AG10803 (cell line): ENCODE measurements around the gene RPE.

Experiments used
- DNase-seq: peaks from one replicate; pipeline ENCODE4 v3.0.0; 2010; ENCODE audit warnings: low read depth
- H3K4me3 ChIP-seq: 2 replicates; pipeline ENCODE4 v1.5.1; 2011; ENCODE audit warnings: mild to moderate bottlenecking, low read length, control low read depth
- CTCF ChIP-seq: conservative IDR thresholded peaks from 2 replicates; pipeline ENCODE4 v1.5.1; 2011; ENCODE audit warnings: mild to moderate bottlenecking, low read length, control low read depth, inconsistent platforms

The RPE gene

DNA sequence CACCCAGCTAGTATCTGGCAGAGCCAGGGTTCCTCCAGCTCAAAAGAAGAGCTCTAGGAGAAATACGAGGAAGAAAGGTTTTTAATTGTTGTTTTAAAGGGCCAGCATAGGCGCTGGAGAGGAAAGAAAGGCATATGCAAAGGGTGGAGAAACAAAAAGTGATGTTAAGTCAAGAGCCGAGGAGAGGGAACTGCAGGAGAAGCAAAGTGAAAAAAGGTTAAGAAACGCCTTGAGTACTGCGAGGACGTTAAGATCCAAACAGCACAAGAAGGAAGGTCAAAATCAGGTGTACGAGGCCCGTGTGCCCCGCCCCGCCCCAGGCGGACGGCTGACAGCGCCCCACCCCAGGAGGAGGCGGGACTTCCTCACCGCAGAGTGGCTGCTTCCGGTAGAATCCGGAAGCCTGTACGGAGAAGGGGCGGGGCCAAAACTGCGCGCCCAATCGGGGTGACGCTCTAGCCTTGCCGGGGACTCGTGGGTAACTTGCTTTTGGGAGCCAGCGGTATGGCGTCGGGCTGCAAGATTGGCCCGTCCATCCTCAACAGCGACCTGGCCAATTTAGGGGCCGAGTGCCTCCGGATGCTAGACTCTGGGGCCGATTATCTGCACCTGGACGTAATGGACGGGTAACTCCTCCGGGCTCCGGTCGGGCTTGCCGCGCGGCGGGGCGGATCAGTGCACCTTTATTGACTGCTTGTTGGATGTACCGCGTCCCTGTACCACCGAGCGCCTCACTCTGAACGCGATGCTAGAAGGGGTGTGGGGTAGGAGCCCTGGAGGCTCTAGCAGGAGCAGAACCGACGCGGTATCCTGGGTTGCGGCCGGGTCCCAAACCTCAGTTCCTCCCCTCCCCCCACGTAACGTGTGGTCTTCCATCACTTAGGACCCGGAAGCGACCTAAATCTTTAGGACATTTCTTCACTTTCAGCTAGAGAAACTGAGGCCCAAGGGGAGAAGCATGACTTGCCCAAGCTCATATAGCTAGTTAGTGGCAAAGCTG lies at the start of gene RPE:
RPE (plus strand) TSS at position 481 of the 1,000 bp plus-strand sequence; CDS start at position 505, 24 bp downstream.
- DNase-seq: peak; percentile 93
- no peak for TF ChIP-seq CTCF
- peak within 1 kb of the TSS; percentile 99 for H3K4me3 ChIP-seq

GRCh38 chr2:209956271-209956670 lies 46.2 kb upstream of the RPE start:
- DNase-seq: no peak
- H3K4me3 ChIP-seq: no peak overlapping the region
- TF ChIP-seq CTCF: no peak

- no peak for TF ChIP-seq CTCF
- DNase-seq: no peak
- H3K4me3 ChIP-seq: no peak overlapping the region
Observed at GRCh38 chr2:209958016-209958415, 44.4 kb upstream of the RPE start.

DNA sequence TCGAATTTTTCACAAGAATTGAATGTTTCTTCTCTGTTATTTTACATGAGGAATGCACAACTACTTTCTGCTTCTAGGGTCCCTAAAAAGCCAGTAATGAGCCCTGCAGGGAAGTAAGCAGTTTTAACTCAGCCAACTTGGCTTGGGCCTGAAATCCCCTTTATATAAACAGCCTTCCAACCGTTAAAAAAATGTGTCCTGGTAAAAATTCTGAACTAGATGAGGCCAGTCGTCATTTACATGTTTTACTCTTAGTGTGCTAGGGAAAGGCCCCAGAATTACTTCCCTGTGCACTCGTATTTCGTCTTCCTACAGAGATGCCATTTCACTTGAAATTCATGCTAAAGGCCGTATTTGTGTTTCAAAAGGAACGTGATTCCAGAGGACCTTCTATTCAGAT lies 42.4 kb upstream of the RPE start:
- DNase-seq: no peak

DNA sequence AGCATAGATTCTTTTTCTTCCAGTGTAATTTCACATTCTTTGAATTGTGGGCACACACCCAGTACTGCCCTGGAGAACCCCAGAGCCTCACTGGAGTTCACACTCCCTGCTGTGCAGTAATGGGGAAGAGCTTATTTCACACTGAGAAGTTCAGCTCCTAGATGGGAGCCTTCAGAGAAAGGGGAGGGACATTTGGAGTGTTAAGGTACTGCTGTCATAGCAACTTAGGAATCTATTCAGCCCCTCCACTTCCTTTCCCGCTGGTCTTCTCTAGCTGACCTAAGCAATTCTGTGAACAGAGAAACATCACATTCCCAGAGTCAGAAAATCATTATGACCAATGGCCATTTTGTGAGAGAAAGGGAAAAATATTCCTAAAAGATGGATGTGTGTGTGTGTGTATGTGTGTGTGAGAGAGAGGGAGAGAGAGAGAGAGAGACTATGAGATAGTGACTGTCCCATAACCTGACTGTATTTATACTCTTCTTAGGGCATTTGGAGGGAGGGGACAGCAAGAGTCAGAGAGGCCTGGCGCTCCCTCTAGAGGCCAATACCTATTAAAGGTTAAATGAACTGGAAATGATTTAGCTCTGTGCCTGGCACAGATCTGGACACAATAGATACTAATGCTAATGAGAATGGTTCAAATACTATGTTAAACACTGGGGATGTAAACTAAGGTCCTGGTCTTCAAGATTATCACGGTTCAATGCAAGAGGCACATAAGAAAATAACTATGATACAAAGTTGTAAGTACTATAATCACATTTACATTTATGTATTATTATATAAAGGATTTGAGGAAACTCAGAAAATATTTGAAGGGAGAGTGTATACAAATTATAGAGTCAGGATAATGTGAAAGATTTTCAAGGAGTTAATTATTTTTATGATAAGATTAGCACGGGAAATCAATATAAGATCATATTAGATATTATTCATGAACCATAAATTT lies 41.5 kb upstream of the RPE start:
- peak; percentile 46 for DNase-seq
- no peak overlapping the region for H3K4me3 ChIP-seq
- TF ChIP-seq CTCF: peak; percentile 64

More for the DNA sequence above, 42.4 kb upstream of the RPE start:
- TF ChIP-seq CTCF: no peak
- H3K4me3 ChIP-seq: no peak overlapping the region

DNA sequence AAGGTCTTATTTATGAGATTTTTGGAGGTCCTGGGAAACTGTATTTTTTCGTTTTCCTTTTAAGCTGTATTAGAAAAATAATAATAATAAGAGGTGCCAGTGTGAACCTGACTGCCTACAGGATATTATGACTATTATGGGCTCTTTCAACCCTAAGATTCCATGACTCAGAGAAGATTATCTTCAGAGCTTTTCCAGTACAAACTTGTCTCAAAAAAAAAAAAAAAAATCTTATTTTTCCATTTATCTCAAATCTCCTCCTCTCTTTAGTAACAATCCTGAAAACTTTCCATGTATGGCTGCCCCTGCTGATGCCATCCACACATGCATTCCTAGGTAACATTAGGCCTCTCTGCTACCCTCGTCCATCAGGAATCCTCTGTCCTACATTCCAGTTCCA lies 36.7 kb upstream of the RPE start:
- H3K4me3 ChIP-seq: no peak overlapping the region
- no peak for DNase-seq
- TF ChIP-seq CTCF: no peak
